Adrenal gland (tissue), 12 donors: ENCODE results near the gene NCAPG2. TPM values are rescaled to one million over a fixed set of nuclear protein-coding genes. Genes with fewer than 3 reads are reported as not detected.

Experiments used
- DNase-seq, 7 donors: peaks; one replicate each; pipeline ENCODE4 v3.0.0-alpha.2; 2019 to 2020
- H3K27ac ChIP-seq, 5 donors: fragments of 200-600 bp; sonication (generic) in 4 of 5; 1 replicate in 3 of 5; 2 replicates in 2 of 5; pipeline versions ENCODE4 v1.5.1 to v1.8.0; 2016 to 2020; ENCODE audit warnings: mild to moderate bottlenecking in 1 of 5
- H3K27me3 ChIP-seq: fragments of 200-600 bp; 2 replicates; pipeline ENCODE4 v1.8.0; 2021
- H3K36me3 ChIP-seq, 2 donors: fragments of 200-600 bp; replicated peaks in 1 of 2; 1 replicate in 1 of 2; 2 replicates in 1 of 2; pipeline versions ENCODE4 v1.5.1 to v1.8.0; 2018 to 2022
- H3K4me1 ChIP-seq, 2 donors: fragments of 200-600 bp; replicated peaks in 1 of 2; 1 replicate in 1 of 2; 2 replicates in 1 of 2; pipeline versions ENCODE4 v1.5.1 to v1.8.0; 2018 to 2021
- H3K4me3 ChIP-seq, 4 donors: fragments of 200-600 bp; sonication (generic) in 3 of 4; one replicate each; pipeline ENCODE4 v1.5.1; 2016 to 2018
- H3K9me3 ChIP-seq, 3 donors: fragments of 200-600 bp; sonication (generic) in 1 of 3; replicated peaks in 1 of 3; 1 replicate in 2 of 3; 2 replicates in 1 of 3; pipeline versions ENCODE4 v1.5.1 to v1.8.0; 2016 to 2021
- POLR2A ChIP-seq, 2 donors: fragments of 450-650 bp; IDR thresholded peaks; one replicate each; pipeline ENCODE4 v1.6.1; 2017; ENCODE audit warnings: antibody characterized with exemption in 2 of 2, mild to moderate bottlenecking in 2 of 2, moderate library complexity in 1 of 2
- WGBS, 4 donors: extraction: QIAGEN DNeasy Blood & Tissue Kit in 2 of 4; methylation state at CpG; one replicate each; pipeline versions ENCODE4 v1.1.5 to v1.1.7; 2013 to 2017; 5-methylcytosine and 5-hydroxymethylcytosine counted together
- intact Hi-C, 2 donors: fragments of 100-400 bp; cut with DNase I; formaldehyde crosslinking; loops; one replicate each; pipeline versions ENCODE4 v1.14.1 to v1.15.0; 2022 to 2023
- polyA plus RNA-seq, 3 donors: library from polyadenylated mRNA; stranded (reverse); fragments of 200-250 nt in 2 of 3; fragments of 350-450 nt in 1 of 3; fragmentation: Illumina TruSeq in 1 of 3; extraction: RNeasy Lipid Tissue Mini Kit (QIAGEN cat#74804) in 1 of 3; gene quantifications; one replicate each; pipeline ENCODE4 v1.2.3, GENCODE V29; 2013 to 2014
- total RNA-seq, 9 donors: library from RNA; depleted of rRNA in 4 of 9; stranded (reverse); fragments of >200 nt in 4 of 9; fragments of 120-200 nt in 1 of 9; fragmentation: NEBNext Ultra II Directional in 1 of 9; extraction: Animal tissue kit (Norgen Biotek cat#: 25700) in 1 of 9; gene quantifications; one replicate each; pipeline versions ENCODE4 v1.1.0 to v1.2.4, GENCODE V29; 2013 to 2023
- TF ChIP-seq, protein P1 (sequence below), 6 experiments: fragments of 450-650 bp in 4 of 6; fragments of 200-600 bp in 2 of 6; sonication (generic) in 1 of 6; IDR thresholded peaks; 1 replicate in 5 of 6; 2 replicates in 1 of 6; pipeline versions ENCODE4 v1.5.1 to v1.8.0; 2016 to 2021; ENCODE audit warnings: antibody characterized with exemption in 6 of 6, mild to moderate bottlenecking in 2 of 6, moderate library complexity in 1 of 6
- donor health status: healthy with polysubstance abuse.
- donor health status: Bipolar disorder and iron deficiency.
- donor health status: DM: yes; HTN: yes; CAD: no.
- donor health status: DM: no; HTN: no; CAD: no.
- donor health status: DM: no; HTN: no; CAD: no.
- donor health status: DM: yes; HTN: yes; CAD: no.

Gene NCAPG2
- total and polyA plus RNA-seq, 12 donors: 1.6 to 11.6 (median 5.9) TPM

DNA sequence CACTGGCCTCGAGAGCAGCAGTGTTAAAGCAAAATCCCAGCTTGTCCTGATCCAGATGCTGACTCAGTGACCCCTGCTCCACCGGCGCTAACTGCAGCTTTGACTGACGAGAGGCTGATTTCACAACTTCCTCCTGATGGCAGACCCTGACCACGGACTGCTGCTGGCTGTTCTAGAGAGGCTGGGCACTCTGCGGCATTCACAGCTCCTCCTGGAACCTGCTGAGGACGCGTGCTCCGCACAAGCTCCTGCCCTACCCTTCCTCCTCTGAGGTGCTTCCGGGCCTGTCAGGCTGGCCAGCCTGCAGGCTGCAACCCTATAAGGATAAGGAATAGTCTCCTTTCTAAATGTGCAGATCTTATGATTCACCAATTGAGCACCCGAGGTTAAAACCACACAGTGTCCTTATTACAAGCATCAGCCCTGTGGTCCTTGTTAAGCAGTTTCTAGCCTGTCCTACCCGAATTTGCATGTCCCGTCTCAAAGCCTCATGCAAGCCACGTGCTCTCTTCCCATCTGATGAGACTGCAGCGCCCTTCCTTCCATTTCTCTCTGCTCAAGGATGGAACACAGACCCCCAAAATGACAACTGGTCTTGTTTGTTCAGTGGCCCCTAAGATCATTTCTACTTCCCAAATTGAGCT is 35.5 kb upstream of the NCAPG2 start:
- DNase-seq: peak in 5 of 7 donors; percentile 37 to 77 (median 69)
- no peak overlapping the region for H3K4me3 ChIP-seq
- no peaks in the 10 kb centered on the region for H3K27me3 ChIP-seq
- intact Hi-C loops: no loop called here
- H3K36me3 ChIP-seq: peaks cover 0 to 68% of the 10 kb centered on the region in 2 donors
- peaks cover 0 to 13% of the 10 kb centered on the region in 2 donors for H3K4me1 ChIP-seq
- H3K27ac ChIP-seq: peak overlapping the region in 3 of 5 donors; percentile 3 to 55 (median 47)
- TF ChIP-seq, protein P1, sequence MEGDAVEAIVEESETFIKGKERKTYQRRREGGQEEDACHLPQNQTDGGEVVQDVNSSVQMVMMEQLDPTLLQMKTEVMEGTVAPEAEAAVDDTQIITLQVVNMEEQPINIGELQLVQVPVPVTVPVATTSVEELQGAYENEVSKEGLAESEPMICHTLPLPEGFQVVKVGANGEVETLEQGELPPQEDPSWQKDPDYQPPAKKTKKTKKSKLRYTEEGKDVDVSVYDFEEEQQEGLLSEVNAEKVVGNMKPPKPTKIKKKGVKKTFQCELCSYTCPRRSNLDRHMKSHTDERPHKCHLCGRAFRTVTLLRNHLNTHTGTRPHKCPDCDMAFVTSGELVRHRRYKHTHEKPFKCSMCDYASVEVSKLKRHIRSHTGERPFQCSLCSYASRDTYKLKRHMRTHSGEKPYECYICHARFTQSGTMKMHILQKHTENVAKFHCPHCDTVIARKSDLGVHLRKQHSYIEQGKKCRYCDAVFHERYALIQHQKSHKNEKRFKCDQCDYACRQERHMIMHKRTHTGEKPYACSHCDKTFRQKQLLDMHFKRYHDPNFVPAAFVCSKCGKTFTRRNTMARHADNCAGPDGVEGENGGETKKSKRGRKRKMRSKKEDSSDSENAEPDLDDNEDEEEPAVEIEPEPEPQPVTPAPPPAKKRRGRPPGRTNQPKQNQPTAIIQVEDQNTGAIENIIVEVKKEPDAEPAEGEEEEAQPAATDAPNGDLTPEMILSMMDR (IDR thresholded peaks at IDR 0.05): no peak
- TF ChIP-seq POLR2A (IDR thresholded peaks at IDR 0.05): no peak
- WGBS, 4 donors: 47 to 64% (median 59%) methylated on average over 14 to 15 of the region's 15 CpGs
- no peaks in the 10 kb centered on the region for H3K9me3 ChIP-seq

DNA sequence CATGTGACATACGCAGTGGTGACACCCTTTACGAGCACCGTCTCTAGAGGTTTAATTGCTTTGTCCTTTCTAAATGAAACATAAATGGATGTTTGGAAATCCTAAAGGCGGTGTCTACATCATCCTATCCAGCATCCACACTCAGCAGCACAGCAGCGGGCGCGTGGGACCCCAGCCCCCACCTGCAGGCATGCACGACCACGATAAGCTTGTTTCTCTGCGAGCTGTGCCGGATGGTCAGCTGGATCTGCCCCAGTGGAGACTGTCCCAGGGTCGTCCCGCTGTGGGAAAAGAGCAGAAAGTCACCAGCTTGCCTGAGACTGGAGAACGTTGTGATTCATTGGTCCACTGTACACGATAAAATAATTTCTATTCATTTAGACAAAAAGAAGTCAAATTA is 34.2 kb upstream of the NCAPG2 start:
- 84 to 95% (median 94%) methylated on average over 15 of the region's 15 CpGs for WGBS, 4 donors
- H3K9me3 ChIP-seq: no peaks in the 10 kb centered on the region
- H3K36me3 ChIP-seq: peaks cover 0 to 80% of the 10 kb centered on the region in 2 donors
- H3K4me1 ChIP-seq: peaks cover 0 to 13% of the 10 kb centered on the region in 2 donors
- no peak overlapping the region for H3K4me3 ChIP-seq
- no peak for DNase-seq
- H3K27me3 ChIP-seq: no peaks in the 10 kb centered on the region
- no peak overlapping the region for H3K27ac ChIP-seq
- intact Hi-C loops: no loop called here
- TF ChIP-seq, protein P1 (IDR thresholded peaks at IDR 0.05): no peak
- no peak for TF ChIP-seq POLR2A (IDR thresholded peaks at IDR 0.05)

DNA sequence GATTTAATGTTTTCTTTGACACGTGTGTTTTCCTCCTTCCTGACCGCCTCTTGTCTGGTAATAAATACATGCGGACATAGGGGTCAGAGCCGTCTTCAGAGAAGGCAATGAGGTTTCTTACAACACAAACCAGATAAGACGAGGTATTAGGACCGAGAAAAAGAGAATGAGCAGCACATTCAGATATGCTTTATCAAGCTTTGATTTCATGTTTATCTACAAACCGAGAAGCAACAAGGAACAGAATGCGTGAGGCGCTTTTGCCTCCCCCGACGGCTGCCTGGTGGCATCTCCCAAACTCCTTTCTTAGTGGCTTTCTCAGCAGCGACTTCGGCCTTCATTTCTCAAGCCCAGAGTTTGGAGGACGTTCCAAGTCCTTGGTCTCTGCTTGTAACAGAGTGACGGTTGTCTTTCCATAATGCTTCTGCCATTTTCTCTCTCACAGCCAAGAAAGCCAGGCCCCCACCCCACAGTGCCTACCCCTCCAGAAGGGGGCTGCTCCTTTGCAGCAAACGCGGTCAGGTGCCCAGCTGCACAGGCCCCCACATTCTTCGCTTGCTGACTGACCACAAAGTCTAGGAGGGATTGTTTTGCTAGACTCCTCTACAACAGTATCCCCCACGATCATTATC is 32.6 kb upstream of the NCAPG2 start:
- no peaks in the 10 kb centered on the region for H3K9me3 ChIP-seq
- H3K27me3 ChIP-seq: no peaks in the 10 kb centered on the region
- TF ChIP-seq POLR2A (IDR thresholded peaks at IDR 0.05): no peak
- TF ChIP-seq, protein P1 (IDR thresholded peaks at IDR 0.05): no peak
- intact Hi-C loops: no loop called here
- H3K4me1 ChIP-seq: peaks cover 0 to 13% of the 10 kb centered on the region in 2 donors
- H3K36me3 ChIP-seq: peaks cover 0 to 66% of the 10 kb centered on the region in 2 donors
- H3K27ac ChIP-seq: no peak overlapping the region
- WGBS, 4 donors: 84 to 89% (median 89%) methylated on average over 19 of the region's 19 CpGs
- no peak overlapping the region for H3K4me3 ChIP-seq
- DNase-seq: no peak

DNA sequence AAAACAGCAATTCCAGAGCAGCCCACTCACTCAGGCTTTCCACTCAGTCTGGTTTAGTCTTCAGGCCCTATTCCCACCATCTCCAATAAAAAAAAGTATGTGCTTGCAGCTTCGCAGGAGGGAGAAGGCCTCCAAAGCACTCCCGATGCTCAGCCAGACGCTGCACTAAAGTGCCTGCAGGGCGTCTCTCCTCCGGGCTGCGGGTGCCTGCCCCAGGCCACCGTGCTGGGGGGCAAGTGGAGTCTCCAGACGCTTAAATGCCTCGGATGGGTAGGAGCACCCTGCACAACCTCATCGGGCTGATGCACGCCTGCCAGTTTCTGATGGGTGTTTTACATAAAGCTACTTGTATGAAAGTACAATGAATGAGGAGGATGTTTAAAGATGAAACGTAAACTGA is 31.3 kb upstream of the NCAPG2 start:
- TF ChIP-seq, protein P1 (IDR thresholded peaks at IDR 0.05): no peak
- TF ChIP-seq POLR2A (IDR thresholded peaks at IDR 0.05): no peak
- H3K27me3 ChIP-seq: no peaks in the 10 kb centered on the region
- WGBS, 4 donors: 89 to 95% (median 91%) methylated on average over 12 of the region's 12 CpGs
- no peaks in the 10 kb centered on the region for H3K9me3 ChIP-seq
- no peak overlapping the region for H3K27ac ChIP-seq
- peaks cover 0 to 55% of the 10 kb centered on the region in 2 donors for H3K36me3 ChIP-seq
- DNase-seq: no peak
- intact Hi-C loops: no loop called here
- no peak overlapping the region for H3K4me3 ChIP-seq
- peaks cover 0 to 13% of the 10 kb centered on the region in 2 donors for H3K4me1 ChIP-seq
